ENCODE measurements around the gene FAM3C.

DNA sequence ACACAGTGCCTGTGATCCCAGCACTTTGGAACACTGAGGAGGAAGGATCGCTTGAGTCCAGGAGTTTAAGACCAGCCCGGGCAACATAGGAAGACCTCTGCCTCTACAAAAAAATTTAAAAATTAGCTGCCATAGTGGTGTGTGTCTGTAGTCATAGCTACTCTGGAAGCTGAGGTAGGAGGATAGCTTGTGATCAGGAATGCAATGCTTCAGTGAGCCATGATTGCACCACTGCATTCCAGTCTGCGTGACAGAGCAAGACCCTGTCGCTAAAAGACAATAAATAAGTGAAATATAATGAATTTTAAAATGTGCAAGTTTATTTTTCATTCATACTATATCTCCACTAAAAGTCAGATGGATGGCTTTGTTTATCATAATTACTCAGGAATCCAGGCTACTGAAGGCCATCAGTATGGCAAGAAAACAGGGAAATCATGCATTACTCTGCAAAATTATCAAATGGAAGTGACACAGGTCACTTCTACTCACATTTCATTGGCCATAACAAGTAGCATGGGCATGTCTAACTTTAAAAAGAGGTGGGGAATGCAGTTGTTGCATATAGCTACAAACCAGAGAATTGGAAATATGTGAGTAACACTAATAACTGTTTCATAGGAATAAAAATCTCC lies 32.9 kb upstream of the FAM3C start:
- TF ChIP-seq YY1 (IDR thresholded peaks at IDR 0.05; ENCODE audit: insufficient read depth, insufficient read length): no peak
- TF ChIP-seq ZNF274 (IDR thresholded peaks at IDR 0.05; ENCODE audit: low read depth, low read length): no peak
- TF ChIP-seq SUZ12 (IDR thresholded peaks at IDR 0.05; ENCODE audit: extremely low read depth, insufficient read depth, insufficient read length): no peak
